ENCODE data around the gene DDX43.
"Not testable (repeated sequence)": the region's sequence is repeated elsewhere in the genome, so short reads cannot be mapped to it uniquely, and the experiment has no call there.

The DDX43 gene

GRCh38 chr6:73451223-73452106, 56.8 kb downstream of the DDX43 start:
- H3K4me3 ChIP-seq (ENCODE audit: low read length) = peak overlapping the region; percentile 54
- TF ChIP-seq, protein P1, sequence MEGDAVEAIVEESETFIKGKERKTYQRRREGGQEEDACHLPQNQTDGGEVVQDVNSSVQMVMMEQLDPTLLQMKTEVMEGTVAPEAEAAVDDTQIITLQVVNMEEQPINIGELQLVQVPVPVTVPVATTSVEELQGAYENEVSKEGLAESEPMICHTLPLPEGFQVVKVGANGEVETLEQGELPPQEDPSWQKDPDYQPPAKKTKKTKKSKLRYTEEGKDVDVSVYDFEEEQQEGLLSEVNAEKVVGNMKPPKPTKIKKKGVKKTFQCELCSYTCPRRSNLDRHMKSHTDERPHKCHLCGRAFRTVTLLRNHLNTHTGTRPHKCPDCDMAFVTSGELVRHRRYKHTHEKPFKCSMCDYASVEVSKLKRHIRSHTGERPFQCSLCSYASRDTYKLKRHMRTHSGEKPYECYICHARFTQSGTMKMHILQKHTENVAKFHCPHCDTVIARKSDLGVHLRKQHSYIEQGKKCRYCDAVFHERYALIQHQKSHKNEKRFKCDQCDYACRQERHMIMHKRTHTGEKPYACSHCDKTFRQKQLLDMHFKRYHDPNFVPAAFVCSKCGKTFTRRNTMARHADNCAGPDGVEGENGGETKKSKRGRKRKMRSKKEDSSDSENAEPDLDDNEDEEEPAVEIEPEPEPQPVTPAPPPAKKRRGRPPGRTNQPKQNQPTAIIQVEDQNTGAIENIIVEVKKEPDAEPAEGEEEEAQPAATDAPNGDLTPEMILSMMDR (conservative IDR thresholded peaks at IDR 0.05; ENCODE audit: low read depth, low read length) = no peak
- no peak for DNase-seq (ENCODE audit: low read depth)

DNA sequence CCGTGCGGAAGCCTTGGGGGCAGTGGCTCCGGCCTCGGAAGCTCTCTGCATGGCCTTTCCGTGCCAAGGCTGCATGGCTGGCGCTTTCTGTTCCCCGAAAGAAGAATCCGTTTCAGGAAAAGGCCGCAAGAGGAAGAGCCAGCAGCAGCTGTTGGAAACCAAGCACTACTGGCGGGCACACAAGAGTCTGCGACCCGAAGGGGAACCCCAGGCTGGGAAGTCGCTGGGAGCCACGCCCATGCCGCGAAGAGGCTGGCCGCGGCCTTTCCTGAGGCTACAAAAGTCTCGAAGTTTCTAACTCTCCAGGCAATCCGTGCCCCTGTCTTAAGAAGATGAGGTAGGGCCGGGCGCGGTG, 57.5 kb downstream of the DDX43 start, which contains the start of gene CGAS:
Gene CGAS (minus strand): TSS at position 191 of the 355 bp plus-strand sequence. CDS start 116 bp downstream, at position 75.
- TF ChIP-seq, protein P1 (conservative IDR thresholded peaks at IDR 0.05; ENCODE audit: low read depth, low read length) = no peak
- no peak for DNase-seq (ENCODE audit: low read depth)
- peak within 1 kb of the TSS; percentile 54 for H3K4me3 ChIP-seq (ENCODE audit: low read length)

GRCh38 chr6:73455865-73456629, 61.4 kb downstream of the DDX43 start:
- TF ChIP-seq, protein P1 (conservative IDR thresholded peaks at IDR 0.05; ENCODE audit: low read depth, low read length) = no peak
- DNase-seq (ENCODE audit: low read depth) = no peak

GRCh38 chr6:73459474-73459873, 64.8 kb downstream of the DDX43 start:
- not testable (repeated sequence) for H3K4me3 ChIP-seq (ENCODE audit: low read length); DNase-seq (ENCODE audit: low read depth)

More at GRCh38 chr6:73455865-73456629, 61.4 kb downstream of the DDX43 start:
- no peak overlapping the region for H3K4me3 ChIP-seq (ENCODE audit: low read length)

DNA sequence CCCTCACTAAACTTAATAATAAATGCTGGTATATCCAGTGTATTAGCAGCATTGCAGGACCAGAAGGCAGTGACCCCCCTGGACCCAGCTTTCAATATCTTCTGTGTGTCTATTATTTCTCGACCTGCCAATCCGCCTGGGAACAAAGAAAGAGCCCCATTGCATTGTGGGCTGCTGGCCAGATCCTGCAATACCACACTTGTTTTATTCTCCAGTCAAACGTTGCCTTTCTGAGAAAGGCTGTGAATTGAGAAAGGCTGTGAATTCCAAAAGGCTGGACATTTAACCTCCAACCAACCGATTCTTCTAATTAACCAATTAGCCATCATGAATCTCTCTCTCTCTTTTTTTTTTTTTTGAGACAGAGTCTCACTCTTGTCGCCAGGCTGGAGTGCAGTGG, 65.4 kb downstream of the DDX43 start:
- TF ChIP-seq, protein P1 (conservative IDR thresholded peaks at IDR 0.05; ENCODE audit: low read depth, low read length) = no peak
- H3K4me3 ChIP-seq (ENCODE audit: low read length) = no peak overlapping the region
- DNase-seq (ENCODE audit: low read depth) = no peak

GRCh38 chr6:73461537-73462350, 67.1 kb downstream of the DDX43 start, which contains the start of gene MTO1:
TSS of gene MTO1 (plus strand) at chr6:73461737. CDS start at chr6:73461855, 118 bp downstream.
- TF ChIP-seq, protein P1 (conservative IDR thresholded peaks at IDR 0.05; ENCODE audit: low read depth, low read length) = no peak
- H3K4me3 ChIP-seq (ENCODE audit: low read length) = peak within 1 kb of the TSS; percentile 98
- peak; percentile 66 for DNase-seq (ENCODE audit: low read depth)

Data from retinal pigment epithelial cell (primary cell).